ENCODE data around the gene FGFBP2.

- TF ChIP-seq ZNF274 (IDR thresholded peaks at IDR 0.05; ENCODE audit: low read length) (no peak), ZNF274 (tag by site-specific recombination; IDR thresholded peaks at IDR 0.05; ENCODE audit: borderline replicate concordance) (no peak), ZBTB49 (tag by site-specific recombination; IDR thresholded peaks at IDR 0.05; ENCODE audit: low read depth) (no peak), SP3 (tag by site-specific recombination; IDR thresholded peaks at IDR 0.05) (no peak), CTCF (tag by site-specific recombination; IDR thresholded peaks at IDR 0.05) (no peak), ZNF398 (tag by site-specific recombination; IDR thresholded peaks at IDR 0.05) (no peak), ELK4 (IDR thresholded peaks at IDR 0.05; ENCODE audit: borderline replicate concordance, low read depth, low read length) (no peak), ZNF311 (tag by site-specific recombination; IDR thresholded peaks at IDR 0.05; ENCODE audit: borderline replicate concordance) (no peak), KLF16 (tag by site-specific recombination; IDR thresholded peaks at IDR 0.05) (no peak), ZNF26 (tag by site-specific recombination; IDR thresholded peaks at IDR 0.05) (no peak), REST (tag by site-specific recombination; IDR thresholded peaks at IDR 0.05) (no peak), ZNF416 (tag by site-specific recombination; IDR thresholded peaks at IDR 0.05) (no peak), PATZ1 (tag by site-specific recombination; IDR thresholded peaks at IDR 0.05) (no peak)
Observed at GRCh38 chr4:15938640-15939039, 24.3 kb downstream of the FGFBP2 start, which contains the start of gene FGFBP1.
